Measurements from ENCODE around the gene GAMT.
A peak's percentile ranks its signal among the peaks of the same experiment; 100 is the strongest.

The GAMT gene

GRCh38 chr19:1382250-1382649, 19.1 kb downstream of the GAMT start:
- H3K4me1 ChIP-seq (ENCODE audit: insufficient read depth, poor library complexity, severe bottlenecking), result no peaks in the 10 kb centered on the region
- no peaks in the 10 kb centered on the region for H3K9me3 ChIP-seq (ENCODE audit: severe bottlenecking)
- H3K4me3 ChIP-seq (ENCODE audit: severe bottlenecking), result no peak overlapping the region
- no peaks in the 10 kb centered on the region for H3K27me3 ChIP-seq (ENCODE audit: insufficient read depth, poor library complexity, severe bottlenecking)
- DNase-seq (ENCODE audit: low spot score) (no peak), ATAC-seq (ENCODE audit: low read depth) (no peak)
- no peaks in the 10 kb centered on the region for H3K36me3 ChIP-seq (ENCODE audit: low read depth)
- TF ChIP-seq CTCF (IDR thresholded peaks at IDR 0.05; ENCODE audit: poor library complexity, severe bottlenecking), result no peak
- no peak overlapping the region for H3K27ac ChIP-seq (ENCODE audit: poor library complexity, severe bottlenecking)

GRCh38 chr19:1379961-1380489, 21.3 kb downstream of the GAMT start:
- no peaks in the 10 kb centered on the region for H3K27me3 ChIP-seq (ENCODE audit: insufficient read depth, poor library complexity, severe bottlenecking)
- H3K27ac ChIP-seq (ENCODE audit: poor library complexity, severe bottlenecking), result no peak overlapping the region
- no peaks in the 10 kb centered on the region for H3K9me3 ChIP-seq (ENCODE audit: severe bottlenecking)
- TF ChIP-seq CTCF (IDR thresholded peaks at IDR 0.05; ENCODE audit: poor library complexity, severe bottlenecking), result no peak
- DNase-seq (ENCODE audit: low spot score) (no peak), ATAC-seq (ENCODE audit: low read depth) (no peak)
- H3K4me1 ChIP-seq (ENCODE audit: insufficient read depth, poor library complexity, severe bottlenecking), result no peaks in the 10 kb centered on the region
- no peaks in the 10 kb centered on the region for H3K36me3 ChIP-seq (ENCODE audit: low read depth)
- H3K4me3 ChIP-seq (ENCODE audit: severe bottlenecking), result no peak overlapping the region

GRCh38 chr19:1379126-1379905, 22.0 kb downstream of the GAMT start:
- H3K36me3 ChIP-seq (ENCODE audit: low read depth), result no peaks in the 10 kb centered on the region
- no peak overlapping the region for H3K27ac ChIP-seq (ENCODE audit: poor library complexity, severe bottlenecking)
- H3K4me3 ChIP-seq (ENCODE audit: severe bottlenecking), result no peak overlapping the region
- DNase-seq (ENCODE audit: low spot score), result no peak
- H3K27me3 ChIP-seq (ENCODE audit: insufficient read depth, poor library complexity, severe bottlenecking), result no peaks in the 10 kb centered on the region
- H3K4me1 ChIP-seq (ENCODE audit: insufficient read depth, poor library complexity, severe bottlenecking), result no peaks in the 10 kb centered on the region
- no peak for TF ChIP-seq CTCF (IDR thresholded peaks at IDR 0.05; ENCODE audit: poor library complexity, severe bottlenecking)
- no peak for ATAC-seq (ENCODE audit: low read depth)
- no peaks in the 10 kb centered on the region for H3K9me3 ChIP-seq (ENCODE audit: severe bottlenecking)

- Histone ChIP-seq H3K9me3 (ENCODE audit: severe bottlenecking) (no peaks in the 10 kb centered on the region), H3K27me3 (ENCODE audit: insufficient read depth, poor library complexity, severe bottlenecking) (no peaks in the 10 kb centered on the region), H3K27ac (ENCODE audit: poor library complexity, severe bottlenecking) (no peak overlapping the region), H3K4me3 (ENCODE audit: severe bottlenecking) (no peak overlapping the region), H3K36me3 (ENCODE audit: low read depth) (no peaks in the 10 kb centered on the region; the same call in 1 of the 2 replicates), H3K4me1 (ENCODE audit: insufficient read depth, poor library complexity, severe bottlenecking) (no peaks in the 10 kb centered on the region)
- ATAC-seq (ENCODE audit: low read depth), result no peak
- TF ChIP-seq CTCF (IDR thresholded peaks at IDR 0.05; ENCODE audit: poor library complexity, severe bottlenecking), result no peak
- DNase-seq (ENCODE audit: low spot score), result peak; percentile 49
Measured at GRCh38 chr19:1377965-1378785, 23.2 kb downstream of the GAMT start.

Data from RWPE2 (cell line).